AG10803 (cell line): ENCODE data around the gene NINJ2.
A peak's percentile ranks its signal among the peaks of the same experiment; 100 is the strongest.

Experiments
- DNase-seq: peaks from one replicate; pipeline ENCODE4 v3.0.0; 2010; ENCODE audit warnings: low read depth
- H3K4me3 ChIP-seq: 2 replicates; pipeline ENCODE4 v1.5.1; 2011; ENCODE audit warnings: mild to moderate bottlenecking, low read length, control low read depth
- TF ChIP-seq, protein P1 (sequence below): conservative IDR thresholded peaks from 2 replicates; pipeline ENCODE4 v1.5.1; 2011; ENCODE audit warnings: mild to moderate bottlenecking, low read length, control low read depth, inconsistent platforms

Gene NINJ2

DNA sequence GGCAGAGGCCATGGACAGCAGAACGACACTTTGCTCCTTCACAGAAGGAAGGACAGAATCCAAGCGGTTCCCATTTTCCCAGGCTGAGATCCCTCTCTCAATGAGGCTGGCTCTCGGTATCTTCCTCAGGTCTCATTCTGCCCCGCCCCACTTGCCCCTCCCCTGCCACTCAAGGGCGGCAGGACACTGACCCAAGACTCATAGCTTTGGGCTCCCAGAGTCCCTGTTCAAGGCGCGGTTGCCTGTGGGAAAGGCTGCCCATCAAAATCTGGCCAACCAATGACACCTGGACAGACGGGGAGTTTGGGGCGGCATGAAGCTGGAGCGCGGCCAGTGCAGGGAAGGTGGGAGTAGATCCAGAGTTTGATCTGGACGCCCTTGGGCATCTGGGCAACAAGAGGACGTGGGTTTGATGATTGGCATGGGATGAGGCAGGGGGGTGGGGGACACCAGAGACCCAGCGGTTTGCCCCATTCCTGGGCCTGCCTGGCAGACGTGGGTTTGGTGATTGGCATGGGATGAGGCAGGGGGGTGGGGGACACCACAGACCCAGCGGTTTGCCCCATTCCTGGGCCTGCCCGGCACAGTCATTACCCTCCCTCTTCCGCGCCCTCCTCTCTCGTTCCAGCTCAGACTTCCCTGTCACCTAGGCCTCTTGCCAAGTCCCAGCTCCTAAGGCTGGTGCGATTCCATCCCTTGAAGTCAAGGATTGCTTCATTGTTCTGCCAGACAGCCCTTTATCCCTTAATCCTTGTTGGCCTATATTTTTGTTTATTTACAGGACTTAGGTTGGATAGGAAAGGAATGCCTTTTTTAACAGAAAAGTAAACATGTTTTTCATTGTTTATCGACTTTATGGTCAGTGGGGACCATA, 92.1 kb downstream of the NINJ2 start:
- peak overlapping the region; percentile 77 for H3K4me3 ChIP-seq
- TF ChIP-seq, protein P1, sequence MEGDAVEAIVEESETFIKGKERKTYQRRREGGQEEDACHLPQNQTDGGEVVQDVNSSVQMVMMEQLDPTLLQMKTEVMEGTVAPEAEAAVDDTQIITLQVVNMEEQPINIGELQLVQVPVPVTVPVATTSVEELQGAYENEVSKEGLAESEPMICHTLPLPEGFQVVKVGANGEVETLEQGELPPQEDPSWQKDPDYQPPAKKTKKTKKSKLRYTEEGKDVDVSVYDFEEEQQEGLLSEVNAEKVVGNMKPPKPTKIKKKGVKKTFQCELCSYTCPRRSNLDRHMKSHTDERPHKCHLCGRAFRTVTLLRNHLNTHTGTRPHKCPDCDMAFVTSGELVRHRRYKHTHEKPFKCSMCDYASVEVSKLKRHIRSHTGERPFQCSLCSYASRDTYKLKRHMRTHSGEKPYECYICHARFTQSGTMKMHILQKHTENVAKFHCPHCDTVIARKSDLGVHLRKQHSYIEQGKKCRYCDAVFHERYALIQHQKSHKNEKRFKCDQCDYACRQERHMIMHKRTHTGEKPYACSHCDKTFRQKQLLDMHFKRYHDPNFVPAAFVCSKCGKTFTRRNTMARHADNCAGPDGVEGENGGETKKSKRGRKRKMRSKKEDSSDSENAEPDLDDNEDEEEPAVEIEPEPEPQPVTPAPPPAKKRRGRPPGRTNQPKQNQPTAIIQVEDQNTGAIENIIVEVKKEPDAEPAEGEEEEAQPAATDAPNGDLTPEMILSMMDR = no peak
- DNase-seq = peak; percentile 89

DNA sequence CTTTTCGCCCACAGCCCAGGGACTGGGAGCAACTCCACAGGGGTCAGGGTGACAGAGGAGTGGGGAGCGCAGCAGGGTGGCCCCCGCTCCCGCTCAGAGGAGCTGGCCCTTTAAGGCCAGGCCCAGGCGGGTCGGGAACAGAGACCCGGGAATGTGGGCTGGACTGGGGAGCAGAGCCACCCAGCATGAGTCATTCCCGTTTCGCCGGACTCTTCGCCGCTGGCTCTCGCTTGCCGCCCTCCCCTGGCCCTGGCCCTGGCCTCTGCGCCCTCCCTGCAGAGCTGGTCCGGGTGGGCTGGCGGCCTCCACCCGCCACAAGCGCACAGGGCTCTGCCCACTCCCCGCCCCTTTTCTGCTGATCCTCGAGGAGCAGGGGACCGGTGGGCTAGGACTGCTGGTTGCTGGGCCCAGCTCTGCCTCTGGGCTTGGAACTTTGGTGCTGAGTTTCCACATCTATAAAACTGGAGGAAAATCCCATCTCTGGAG, 92.8 kb downstream of the NINJ2 start:
- peak overlapping the region; percentile 77 for H3K4me3 ChIP-seq
- peak; percentile 85 for DNase-seq
- TF ChIP-seq, protein P1 = no peak

DNA sequence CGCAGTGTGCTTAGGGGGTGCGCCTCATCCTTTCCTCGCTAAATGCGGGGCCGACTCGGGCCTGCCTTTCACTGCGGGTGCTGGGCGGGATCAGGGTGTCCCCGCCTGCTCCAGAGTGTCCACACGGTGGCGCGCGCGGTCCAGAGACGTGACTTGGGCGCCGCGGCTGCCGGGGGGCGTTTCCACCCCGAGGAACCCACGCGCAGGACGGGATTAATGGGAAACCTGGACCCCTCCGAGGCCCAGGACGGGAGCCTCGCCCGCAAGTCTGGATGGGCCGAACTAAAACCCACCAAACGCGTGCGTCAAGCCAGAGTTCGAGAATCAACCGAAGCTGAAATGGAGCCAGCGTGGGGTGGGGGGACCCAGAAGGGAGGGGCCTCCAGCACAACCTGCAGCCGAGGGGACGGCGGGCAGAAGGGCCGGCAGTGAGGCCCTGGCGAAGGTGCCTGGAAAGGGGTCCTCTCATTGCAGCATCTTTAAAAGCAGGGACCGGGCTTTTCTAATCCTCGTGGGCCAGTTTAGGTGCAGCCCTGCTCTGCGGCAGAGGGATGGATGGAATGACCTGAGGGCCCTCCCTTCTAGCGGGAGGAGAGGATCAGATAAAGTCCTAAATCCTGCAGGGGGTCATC, 93.3 kb downstream of the NINJ2 start:
- TF ChIP-seq, protein P1 = peak; percentile 71
- H3K4me3 ChIP-seq = peak overlapping the region; percentile 77
- DNase-seq = peak; percentile 81

DNA sequence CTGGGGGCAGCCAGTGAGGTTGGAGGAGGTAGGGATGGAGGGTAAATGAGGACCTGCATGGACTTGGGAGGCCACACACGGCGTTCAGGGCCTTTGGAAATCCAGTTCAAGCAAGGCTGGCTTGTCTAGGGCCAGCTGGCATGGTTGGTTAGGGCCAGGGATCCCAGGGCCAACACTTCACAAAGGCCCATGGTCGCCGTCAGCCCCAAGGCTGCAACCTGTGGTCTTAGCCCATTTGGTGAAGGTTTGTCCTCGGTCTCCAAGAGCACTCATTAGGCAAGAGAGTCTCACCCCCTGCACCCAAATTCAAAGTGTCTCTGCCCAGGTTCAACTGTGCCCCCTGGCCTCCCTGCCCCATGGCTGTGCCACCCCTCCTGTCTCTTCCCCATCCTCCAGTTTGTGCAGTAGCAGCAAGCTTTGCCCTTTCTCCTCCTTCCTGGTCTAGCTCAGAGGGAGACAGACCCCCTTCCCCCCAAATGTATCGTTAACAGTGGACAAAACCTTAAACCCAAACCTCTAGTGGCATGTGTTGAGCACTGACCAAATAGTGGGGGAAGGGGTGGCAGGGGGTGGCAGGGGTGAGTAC, 94.1 kb downstream of the NINJ2 start:
- no peak for DNase-seq
- no peak overlapping the region; the same call in 1 of the 2 replicates for H3K4me3 ChIP-seq
- TF ChIP-seq, protein P1 = no peak

DNA sequence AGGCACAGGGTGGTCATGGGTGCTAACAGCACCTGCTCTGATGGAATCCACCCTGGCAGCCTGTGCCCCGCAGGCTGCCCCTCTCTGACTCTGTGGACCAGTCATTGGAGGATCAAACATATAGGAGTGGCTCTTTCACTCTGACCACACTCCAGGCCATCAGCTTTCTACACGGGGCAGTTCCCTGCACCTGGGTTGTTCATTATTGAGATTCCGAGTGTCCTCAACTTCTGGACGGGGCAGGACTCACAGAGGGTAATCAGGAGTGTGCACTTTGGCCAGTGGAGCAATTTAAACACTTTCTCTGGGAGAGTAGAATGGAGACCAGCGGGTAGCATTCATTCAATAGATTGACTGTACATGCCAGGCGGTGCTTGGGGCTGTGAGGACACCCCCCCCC, 94.8 kb downstream of the NINJ2 start:
- H3K4me3 ChIP-seq = no peak overlapping the region
- TF ChIP-seq, protein P1 = no peak
- DNase-seq = no peak

DNA sequence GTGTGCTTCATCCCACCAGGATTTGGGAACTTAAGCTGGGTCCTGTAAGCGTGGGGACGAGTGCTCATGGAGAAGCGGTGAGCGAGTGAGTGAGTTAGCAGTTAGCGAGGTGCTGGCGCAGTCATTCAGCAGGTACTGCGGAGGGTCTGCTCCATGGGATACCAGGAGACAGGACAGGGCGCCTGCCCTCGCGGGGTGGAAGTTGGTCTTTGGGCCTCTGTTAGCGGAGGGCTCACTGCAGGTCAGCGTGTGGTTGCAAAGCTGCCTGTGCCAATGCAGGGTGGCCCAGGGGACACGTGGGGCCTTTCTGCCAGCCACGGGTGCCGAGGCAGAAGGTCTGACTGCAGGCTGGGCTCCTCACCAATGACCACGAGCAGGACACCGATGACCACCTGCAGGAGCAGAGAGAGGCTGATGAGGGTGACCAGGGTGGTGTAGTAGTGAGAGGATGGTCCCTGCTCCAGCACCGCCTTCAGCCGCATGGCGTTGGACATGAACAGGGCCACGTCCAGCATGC, 97.6 kb downstream of the NINJ2 start:
- DNase-seq = no peak
- TF ChIP-seq, protein P1 = no peak

More for the DNA sequence above, 97.6 kb downstream of the NINJ2 start:
- no peak overlapping the region for H3K4me3 ChIP-seq
